Stimulated activated CD8-positive, alpha-beta memory T cell treated with anti-CD3 and anti-CD28 coated beads, Interleukin-4, amount 100 ng/mL, for 48 hours (primary cell): ENCODE data around the gene FXYD1.
A peak's percentile ranks its signal among the peaks of the same experiment; 100 is the strongest.

Experiments used
- DNase-seq: peaks from one replicate; pipeline ENCODE4 v3.0.0-alpha.2; 2020

The FXYD1 gene

DNA sequence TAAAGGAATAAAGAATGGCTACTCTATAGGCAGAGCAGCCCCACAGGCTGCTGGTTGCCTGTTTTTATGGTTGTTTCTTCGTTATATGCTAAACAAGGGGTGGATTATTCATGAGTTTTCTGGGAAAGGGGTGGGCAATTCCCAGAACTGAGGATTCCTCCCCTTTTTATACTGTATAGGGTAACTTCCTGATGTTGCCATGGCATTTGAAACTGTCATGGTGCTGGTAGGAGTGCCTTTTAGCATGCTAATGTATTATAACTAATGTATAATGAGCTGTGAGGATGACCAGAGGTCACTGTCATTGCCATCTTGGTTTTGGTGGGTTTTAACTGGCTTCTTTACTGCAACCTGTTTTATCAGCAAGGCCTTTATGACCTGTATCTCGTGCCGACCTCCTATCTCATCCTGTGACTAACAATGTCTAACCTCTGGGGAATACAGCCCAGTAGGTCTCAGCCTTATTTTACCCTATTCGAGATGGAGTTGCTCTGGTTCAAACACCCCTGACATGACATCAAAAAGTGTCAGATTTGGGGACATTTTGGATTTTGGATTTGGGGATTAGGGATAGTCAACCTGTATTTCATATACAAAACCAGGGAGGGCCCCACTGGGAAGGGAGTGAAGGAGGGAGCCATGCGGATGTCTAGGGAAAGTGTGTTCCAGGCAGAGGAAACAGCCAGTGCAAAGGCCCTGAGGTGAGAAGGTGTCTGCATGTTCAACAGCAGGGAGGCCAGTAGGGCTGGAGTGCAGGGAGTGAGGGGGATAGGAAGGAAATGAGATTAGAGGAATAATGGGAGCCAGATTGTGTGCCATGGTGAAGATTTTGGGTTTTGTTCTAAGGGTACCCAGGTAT lies 26.8 kb downstream of the FXYD1 start:
- no peak for DNase-seq

DNA sequence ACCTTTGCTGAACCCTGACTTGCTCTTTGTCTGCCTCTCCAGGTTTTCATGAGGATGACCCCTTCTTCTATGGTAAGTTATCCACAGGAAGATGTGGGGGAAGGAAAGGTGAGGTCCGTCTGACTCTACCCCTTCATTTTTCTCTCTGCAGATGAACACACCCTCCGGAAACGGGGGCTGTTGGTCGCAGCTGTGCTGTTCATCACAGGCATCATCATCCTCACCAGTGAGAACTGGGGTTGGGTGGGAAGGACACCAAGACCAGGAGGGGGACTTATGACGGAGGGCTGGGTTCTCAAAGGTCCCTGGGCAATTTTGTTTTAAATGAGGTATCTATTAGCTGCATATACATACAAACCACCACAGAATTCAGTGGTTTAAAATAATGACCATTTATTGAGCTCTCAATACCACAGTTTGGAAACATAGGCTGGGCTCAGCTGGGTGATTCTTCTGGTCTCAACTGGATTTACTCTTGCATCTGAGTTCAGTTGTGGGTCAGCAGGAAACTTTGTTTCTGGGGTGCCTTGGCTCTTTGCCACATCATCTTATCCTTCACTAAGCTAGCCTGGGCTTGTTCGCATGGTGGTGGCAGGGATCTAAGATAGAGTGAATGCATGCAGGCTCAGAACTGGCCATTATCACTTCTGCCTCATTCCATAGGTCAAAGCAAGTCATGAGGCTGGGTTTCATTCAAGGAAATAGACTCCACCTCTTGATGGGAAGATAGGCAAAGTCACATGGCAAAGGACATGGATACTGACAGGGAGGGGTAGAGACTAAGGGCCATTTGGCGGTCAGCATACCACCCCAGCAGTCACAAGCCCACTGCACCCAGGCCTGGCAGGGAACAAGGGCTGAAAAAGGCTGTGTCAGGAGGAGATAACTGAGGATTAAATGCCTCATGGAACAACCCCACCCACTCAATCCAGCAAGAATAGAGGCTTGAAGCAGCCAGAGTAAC lies 27.8 kb downstream of the FXYD1 start:
- peak; percentile 34 for DNase-seq

GRCh38 chr19:35167251-35168119 lies 28.9 kb downstream of the FXYD1 start:
- peak; percentile 25 for DNase-seq

DNA sequence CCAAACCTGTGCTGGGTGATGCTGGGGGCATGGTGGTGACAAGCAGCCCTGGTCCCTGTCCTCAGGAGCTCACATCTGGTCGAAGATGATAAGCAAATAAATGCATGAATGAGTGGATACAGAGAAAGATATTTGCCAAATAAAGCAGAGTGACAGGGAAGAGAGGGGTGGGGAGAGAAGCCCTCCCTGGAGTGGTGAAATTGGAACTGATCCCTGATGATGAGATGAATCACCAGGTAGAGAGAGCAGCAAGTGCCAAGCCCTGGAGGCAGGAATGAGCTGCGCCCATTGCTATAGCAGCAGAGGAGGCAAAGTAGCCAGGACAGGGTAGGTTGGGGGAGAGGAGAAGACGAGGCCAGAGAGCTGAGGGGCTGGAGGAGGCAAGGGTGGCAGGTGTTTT lies 29.6 kb downstream of the FXYD1 start:
- DNase-seq = peak; percentile 22

GRCh38 chr19:35169221-35169995 lies 30.8 kb downstream of the FXYD1 start:
- peak; percentile 21 for DNase-seq

- no peak for DNase-seq
Measured at GRCh38 chr19:35170359-35171061, 31.9 kb downstream of the FXYD1 start.

GRCh38 chr19:35171730-35172129 lies 33.1 kb downstream of the FXYD1 start:
- DNase-seq = no peak

DNA sequence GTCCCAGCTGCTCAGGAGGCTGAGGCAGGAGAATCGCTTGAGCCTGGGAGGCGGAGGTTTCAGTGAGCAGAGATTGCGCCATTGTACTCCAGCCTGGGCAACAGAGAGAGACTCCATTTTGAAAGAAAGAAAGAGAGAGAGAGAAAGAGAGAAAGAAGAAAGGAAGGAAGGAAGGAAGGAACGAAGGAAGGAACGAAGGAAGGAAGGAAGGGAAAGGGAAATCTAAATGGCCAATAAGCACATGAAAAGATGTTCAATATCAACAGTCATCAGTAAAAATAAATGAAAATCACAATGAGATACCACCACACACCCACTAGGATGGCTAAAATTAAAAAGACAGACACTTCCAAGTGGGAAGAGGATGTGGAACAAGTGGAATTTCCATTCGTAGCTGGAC lies 35.6 kb downstream of the FXYD1 start:
- DNase-seq = no peak

GRCh38 chr19:35176181-35176570 lies 37.6 kb downstream of the FXYD1 start:
- no peak for DNase-seq

DNA sequence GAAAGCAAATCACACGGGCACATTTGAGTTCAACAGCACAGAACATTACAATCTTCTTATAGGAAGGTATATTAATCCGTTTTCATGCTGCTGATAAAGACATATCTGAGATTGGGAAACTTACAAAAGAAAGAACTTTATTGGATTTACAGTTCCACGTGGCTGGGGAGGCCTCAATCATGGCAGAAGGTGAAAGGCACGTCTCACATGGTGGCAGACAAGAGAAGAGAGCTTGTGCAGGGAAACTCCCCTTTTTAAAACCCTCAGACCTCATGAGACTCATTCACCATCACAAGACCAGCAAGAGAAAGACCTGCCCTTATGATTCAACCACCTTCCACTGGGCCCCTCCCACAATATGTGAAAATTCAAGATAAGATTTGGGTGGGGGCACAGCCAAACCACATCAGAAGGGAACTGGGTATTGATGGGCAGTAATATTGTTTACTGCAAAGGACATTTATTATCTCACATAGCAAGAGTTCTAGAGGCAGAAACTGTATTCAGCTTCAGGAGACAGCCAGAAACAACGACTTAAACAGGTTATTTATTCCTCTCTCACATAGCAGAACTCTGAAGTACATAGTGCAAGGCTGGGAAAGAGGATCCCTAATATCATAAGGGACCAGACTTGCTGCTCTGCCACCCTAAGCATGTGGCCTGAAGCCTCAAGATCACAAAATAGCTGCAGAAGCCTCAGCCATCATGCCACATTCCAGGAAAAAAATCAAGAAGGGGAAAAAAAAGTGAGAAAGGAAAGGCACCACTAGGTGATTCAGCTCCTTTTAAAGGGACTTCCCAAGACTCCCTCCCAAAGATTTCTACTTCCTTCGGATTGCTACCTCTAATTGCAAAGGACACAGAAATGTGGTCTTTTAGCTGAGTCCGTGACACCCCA lies 39.0 kb downstream of the FXYD1 start:
- DNase-seq = peak; percentile 20

- peak; percentile 13 for DNase-seq
Measured at GRCh38 chr19:35178701-35179100, 40.1 kb downstream of the FXYD1 start.

- DNase-seq = no peak
Measured at GRCh38 chr19:35179830-35180229, 41.2 kb downstream of the FXYD1 start.

DNA sequence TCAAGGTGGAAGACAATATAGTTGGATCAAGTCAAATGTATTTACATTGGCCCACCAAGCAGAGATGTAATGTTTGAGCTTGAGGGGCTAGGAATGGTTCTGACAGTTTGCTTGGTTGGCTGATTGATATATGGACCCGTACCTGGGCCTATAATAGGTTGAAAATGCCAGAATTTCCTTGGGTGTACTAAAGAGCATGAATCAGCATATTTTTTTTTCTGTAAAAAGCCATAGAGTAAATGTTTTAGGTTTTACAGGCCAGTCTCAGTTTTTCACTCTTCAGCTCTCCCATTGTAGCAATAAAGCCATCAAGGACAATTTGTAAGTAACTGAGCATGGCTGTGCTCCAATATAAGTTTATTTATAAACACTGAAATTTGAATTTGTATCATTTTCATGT lies 42.8 kb downstream of the FXYD1 start:
- no peak for DNase-seq

GRCh38 chr19:35184267-35184666 lies 45.6 kb downstream of the FXYD1 start:
- no peak for DNase-seq

DNA sequence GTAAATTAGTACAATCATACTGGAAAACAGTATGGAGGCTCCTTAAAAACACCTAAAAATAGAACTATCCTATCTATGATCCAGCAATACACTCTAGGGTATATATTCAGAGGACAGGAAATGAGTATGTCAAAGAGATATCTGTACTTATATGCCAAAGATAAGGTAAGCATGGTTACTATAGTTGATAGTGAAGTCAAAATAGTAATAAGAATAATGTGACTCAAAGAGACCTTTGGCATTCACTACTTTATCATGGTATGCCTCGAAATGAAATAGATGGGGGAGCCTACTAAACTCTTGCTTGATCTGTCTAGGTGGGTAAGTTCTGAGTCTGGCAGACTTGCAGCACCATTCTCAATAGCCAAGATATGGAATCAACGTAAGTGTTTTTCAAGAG lies 46.3 kb downstream of the FXYD1 start:
- no peak for DNase-seq
